ENCODE measurements around the gene LRBA. TPM values are rescaled to one million over a fixed set of nuclear protein-coding genes. Genes with fewer than 3 reads are reported as not detected.

The LRBA gene
- total and polyA plus RNA-seq, 4 donors, result 11.8 to 149 (median 34.2) TPM

DNA sequence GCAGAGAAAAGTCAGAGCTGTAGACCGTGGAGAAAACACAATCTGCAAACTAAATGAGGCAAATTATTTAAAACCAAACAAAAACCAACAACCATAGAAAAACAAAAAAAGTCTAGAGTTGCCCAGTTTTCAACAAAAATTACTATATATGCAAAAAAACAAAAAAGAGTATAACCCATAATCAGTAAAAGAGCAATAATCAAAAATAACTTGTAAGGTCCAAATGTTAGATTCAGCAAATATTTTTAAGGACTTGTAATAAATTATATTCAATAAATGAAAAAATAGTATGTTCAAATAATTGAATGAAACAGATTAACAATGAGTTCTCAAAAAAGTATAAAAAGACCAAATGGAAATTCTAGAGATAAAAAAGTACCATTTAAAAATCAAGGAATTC, 130.5 kb downstream of the LRBA start:
- H3K4me1 ChIP-seq (ENCODE audit: control insufficient read depth in 5 of 5, insufficient read depth in 5 of 5, low read length in 5 of 5), result no peaks in the 10 kb centered on the region
- no peaks in the 10 kb centered on the region for H3K9me3 ChIP-seq (ENCODE audit: control insufficient read depth in 4 of 4, insufficient read depth in 3 of 4, low read length in 3 of 4)
- DNase-seq (no peak), ATAC-seq (ENCODE audit: insufficient read depth, low FRiP score) (no peak)
- no peak overlapping the region for H3K9ac ChIP-seq (ENCODE audit: insufficient read depth in 1 of 2, low read length in 2 of 2)
- H3K36me3 ChIP-seq (ENCODE audit: control insufficient read depth in 4 of 4, insufficient read depth in 4 of 4, low read length in 4 of 4), result peaks cover 0 to 8% (median 3%) of the 10 kb centered on the region in 4 donors
- no peak overlapping the region for H3K27ac ChIP-seq (ENCODE audit: low read depth in 1 of 2, low read length in 1 of 2)
- H3K4me3 ChIP-seq, result no peak overlapping the region
- WGBS, 2 donors, result 100% methylated on average over 1 of the region's 1 CpG
- H3K27me3 ChIP-seq (ENCODE audit: control insufficient read depth in 3 of 3, insufficient read depth in 3 of 3, low read length in 2 of 3), result no peaks in the 10 kb centered on the region
- TF ChIP-seq, protein P1, sequence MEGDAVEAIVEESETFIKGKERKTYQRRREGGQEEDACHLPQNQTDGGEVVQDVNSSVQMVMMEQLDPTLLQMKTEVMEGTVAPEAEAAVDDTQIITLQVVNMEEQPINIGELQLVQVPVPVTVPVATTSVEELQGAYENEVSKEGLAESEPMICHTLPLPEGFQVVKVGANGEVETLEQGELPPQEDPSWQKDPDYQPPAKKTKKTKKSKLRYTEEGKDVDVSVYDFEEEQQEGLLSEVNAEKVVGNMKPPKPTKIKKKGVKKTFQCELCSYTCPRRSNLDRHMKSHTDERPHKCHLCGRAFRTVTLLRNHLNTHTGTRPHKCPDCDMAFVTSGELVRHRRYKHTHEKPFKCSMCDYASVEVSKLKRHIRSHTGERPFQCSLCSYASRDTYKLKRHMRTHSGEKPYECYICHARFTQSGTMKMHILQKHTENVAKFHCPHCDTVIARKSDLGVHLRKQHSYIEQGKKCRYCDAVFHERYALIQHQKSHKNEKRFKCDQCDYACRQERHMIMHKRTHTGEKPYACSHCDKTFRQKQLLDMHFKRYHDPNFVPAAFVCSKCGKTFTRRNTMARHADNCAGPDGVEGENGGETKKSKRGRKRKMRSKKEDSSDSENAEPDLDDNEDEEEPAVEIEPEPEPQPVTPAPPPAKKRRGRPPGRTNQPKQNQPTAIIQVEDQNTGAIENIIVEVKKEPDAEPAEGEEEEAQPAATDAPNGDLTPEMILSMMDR (IDR thresholded peaks at IDR 0.05; ENCODE audit: control extremely low read depth, extremely low read depth), result no peak

DNA sequence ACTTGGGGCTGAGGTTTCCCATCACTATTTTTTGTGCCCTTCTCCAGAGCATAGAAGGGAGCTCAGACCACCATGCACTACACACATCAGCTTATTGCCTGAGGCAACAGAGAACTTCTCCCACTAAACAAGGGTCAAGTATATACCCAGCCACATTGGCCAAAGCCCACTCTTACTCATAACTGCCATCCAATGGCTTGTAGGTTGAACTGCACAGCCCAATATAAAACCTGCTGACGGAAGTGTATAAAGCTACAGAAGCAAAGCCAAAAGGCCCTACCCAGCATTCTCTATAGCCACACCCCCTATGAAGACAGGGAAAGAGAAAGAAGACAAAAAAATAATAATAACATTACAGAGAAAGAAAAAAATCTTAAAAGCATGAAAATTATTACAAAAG, 139.7 kb downstream of the LRBA start:
- WGBS, 2 donors, result 93 to 100% methylated on average over 1 of the region's 1 CpG
- Histone ChIP-seq H3K36me3 (ENCODE audit: control insufficient read depth in 4 of 4, insufficient read depth in 4 of 4, low read length in 4 of 4) (peaks cover 0 to 5% (median 4%) of the 10 kb centered on the region in 4 donors), H3K27ac (ENCODE audit: low read depth in 1 of 2, low read length in 1 of 2) (no peak overlapping the region), H3K9me3 (ENCODE audit: control insufficient read depth in 4 of 4, insufficient read depth in 3 of 4, low read length in 3 of 4) (no peaks in the 10 kb centered on the region), H3K4me3 (no peak overlapping the region), H3K4me1 (ENCODE audit: control insufficient read depth in 5 of 5, insufficient read depth in 5 of 5, low read length in 5 of 5) (peaks cover 0 to 6% (median 0%) of the 10 kb centered on the region in 5 donors), H3K27me3 (ENCODE audit: control insufficient read depth in 3 of 3, insufficient read depth in 3 of 3, low read length in 2 of 3) (no peaks in the 10 kb centered on the region), H3K9ac (ENCODE audit: insufficient read depth in 1 of 2, low read length in 2 of 2) (no peak overlapping the region)
- ATAC-seq (ENCODE audit: insufficient read depth, low FRiP score), result no peak
- TF ChIP-seq, protein P1 (IDR thresholded peaks at IDR 0.05; ENCODE audit: control extremely low read depth, extremely low read depth), result no peak
- DNase-seq, result no peak

DNA sequence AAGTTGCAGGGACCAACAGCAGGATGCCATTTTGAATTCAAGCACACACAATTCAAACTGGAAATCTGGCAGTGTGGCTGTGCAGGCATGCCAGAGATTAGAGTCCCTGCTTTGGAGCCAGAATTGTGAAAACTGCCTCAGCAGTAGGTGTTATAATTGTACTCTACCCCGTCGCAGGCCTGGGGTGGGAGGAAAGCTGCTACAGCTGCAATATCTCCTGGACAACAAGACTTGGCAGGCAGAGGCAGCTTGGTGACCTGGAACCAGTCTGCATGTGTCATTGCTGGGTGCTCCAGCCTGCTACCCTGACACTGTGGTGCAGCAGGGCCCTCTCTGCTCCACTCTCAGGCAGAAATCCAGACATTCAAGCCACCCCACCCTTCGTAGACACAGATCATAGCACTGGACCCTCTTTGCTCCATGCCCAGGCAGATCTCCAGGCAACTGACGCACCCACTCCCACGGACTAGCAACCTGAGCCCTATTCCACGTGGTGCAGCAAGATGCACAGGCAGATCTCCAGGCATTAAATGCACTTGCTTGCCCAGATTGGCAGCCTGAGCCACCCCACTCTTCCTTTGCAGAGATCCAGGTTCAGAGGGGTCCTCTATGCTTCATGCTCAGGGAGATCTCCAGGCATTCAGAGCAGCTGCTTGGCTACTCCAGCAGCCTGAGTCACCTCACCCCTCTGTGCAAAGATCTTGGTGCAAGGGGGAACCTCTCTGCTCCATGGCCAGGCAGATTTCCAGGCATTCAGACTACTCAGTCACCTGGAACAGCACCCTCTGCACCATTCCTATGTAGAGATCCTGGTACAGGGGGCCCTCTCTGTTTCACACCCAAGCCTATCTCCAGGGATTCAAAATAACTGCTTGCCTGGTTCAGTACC, 140.5 kb downstream of the LRBA start:
- H3K4me1 ChIP-seq (ENCODE audit: control insufficient read depth in 5 of 5, insufficient read depth in 5 of 5, low read length in 5 of 5), result peaks cover 0 to 6% (median 0%) of the 10 kb centered on the region in 5 donors
- H3K9me3 ChIP-seq (ENCODE audit: control insufficient read depth in 4 of 4, insufficient read depth in 3 of 4, low read length in 3 of 4), result no peaks in the 10 kb centered on the region
- no peaks in the 10 kb centered on the region for H3K27me3 ChIP-seq (ENCODE audit: control insufficient read depth in 3 of 3, insufficient read depth in 3 of 3, low read length in 2 of 3)
- TF ChIP-seq, protein P1 (IDR thresholded peaks at IDR 0.05; ENCODE audit: control extremely low read depth, extremely low read depth), result no peak
- 84 to 89% methylated on average over 6 of the region's 6 CpGs for WGBS, 2 donors
- DNase-seq (peak; percentile 65 to 83 (median 69)), ATAC-seq (ENCODE audit: insufficient read depth, low FRiP score) (no peak)
- H3K4me3 ChIP-seq, result no peak overlapping the region
- peaks cover 0 to 5% (median 0%) of the 10 kb centered on the region in 4 donors for H3K36me3 ChIP-seq (ENCODE audit: control insufficient read depth in 4 of 4, insufficient read depth in 4 of 4, low read length in 4 of 4)
- H3K9ac ChIP-seq (ENCODE audit: insufficient read depth in 1 of 2, low read length in 2 of 2), result no peak overlapping the region
- H3K27ac ChIP-seq (ENCODE audit: low read depth in 1 of 2, low read length in 1 of 2), result peak overlapping the region in 1 of 2 donors; percentile 70
